Endothelial cell of umbilical vein (primary cell): ENCODE measurements around the gene SRP9. TPM values are rescaled to one million over a fixed set of nuclear protein-coding genes. Genes with fewer than 3 reads are reported as not detected.

ENCODE experiments used
- BruUV-seq: library from RNA; stranded (reverse); fragments of 400-500 nt; replicated peaks from 2 replicates; lab custom pipeline; 2021; lab: Mats Ljungman, UMichigan
- CTCF ChIA-PET: fragments of 300-600, 350-600 bp; sonication (Branson Sonifier 250); formaldehyde crosslinking; loops from one replicate; lab custom pipeline; 2021; ENCODE audit warnings: antibody characterized with exemption, inconsistent platforms; lab: Charles Lee
- POLR2A ChIA-PET: fragments of 300-600, 350-600 bp; sonication (Branson Sonifier 250); formaldehyde crosslinking; loops from one replicate; lab custom pipeline; 2021; ENCODE audit warnings: antibody characterized with exemption, inconsistent platforms; lab: Charles Lee
- DNase-seq: peaks from one replicate; pipeline ENCODE4 v3.0.0-alpha.2; 2011; ENCODE audit warnings: low read depth, low spot score
- FAIRE-seq: peaks from 2 replicates; lab custom pipeline; 2011; peaks lifted over from hg19 to GRCh38; lab: Jason Lieb, UNC
- H2AFZ ChIP-seq: 2 replicates; pipeline ENCODE4 v1.6.0; 2012; ENCODE audit warnings: low read depth, low read length, control low read depth, inconsistent platforms
- H3K27ac ChIP-seq: 2 replicates; pipeline ENCODE4 v1.5.1; 2011; ENCODE audit warnings: low read depth, mild to moderate bottlenecking, control low read depth, low read length, moderate library complexity; ENCODE audit not compliant: insufficient read depth
- H3K27me3 ChIP-seq, 2 experiments: 2 replicates each; pipeline versions ENCODE4 v1.6.0 to v1.6.1; 2011; ENCODE audit warnings: low read length in 2 of 2, mixed read lengths in 1 of 2; ENCODE audit not compliant: control insufficient read depth in 2 of 2, insufficient read depth in 2 of 2
- H3K36me3 ChIP-seq, 2 experiments: 2 replicates in 1 of 2; 3 replicates in 1 of 2; pipeline ENCODE4 v1.5.1; 2011; ENCODE audit warnings: low read length in 2 of 2, mild to moderate bottlenecking in 1 of 2, moderate library complexity in 1 of 2; ENCODE audit not compliant: control insufficient read depth in 2 of 2, insufficient read depth in 2 of 2; ENCODE audit errors: extremely low read depth in 1 of 2
- H3K4me1 ChIP-seq: 3 replicates; pipeline ENCODE4 v1.5.1; 2011; ENCODE audit warnings: mild to moderate bottlenecking, low read length; ENCODE audit not compliant: control insufficient read depth, insufficient read depth; ENCODE audit errors: extremely low read depth
- H3K4me2 ChIP-seq: 2 replicates; pipeline ENCODE4 v1.6.1; 2011; ENCODE audit warnings: low read length, control low read depth, mixed read lengths; ENCODE audit not compliant: insufficient read depth
- H3K4me3 ChIP-seq, 3 experiments: fragments of 200-600 bp in 1 of 3; sonication (generic), shearing (Covaris generic) in 1 of 3; replicated peaks in 1 of 3; 2 replicates each; pipeline ENCODE4 v1.5.1; 2011 to 2016; ENCODE audit warnings: control low read depth in 3 of 3, low read length in 3 of 3, mild to moderate bottlenecking in 2 of 3, inconsistent platforms in 1 of 3, low read depth in 1 of 3, moderate library complexity in 1 of 3; ENCODE audit not compliant: insufficient read depth in 1 of 3
- H3K79me2 ChIP-seq: 2 replicates; pipeline ENCODE4 v1.6.0; 2012; ENCODE audit warnings: low read length, inconsistent platforms; ENCODE audit not compliant: control insufficient read depth, insufficient read depth
- H3K9ac ChIP-seq: replicated peaks from 2 replicates; pipeline ENCODE3; 2011; ENCODE audit warnings: low read length, control low read depth; ENCODE audit not compliant: insufficient read depth; ENCODE audit errors: extremely low read depth
- H3K9me1 ChIP-seq: replicated peaks from 3 replicates; pipeline ENCODE4 v1.6.0; 2011; ENCODE audit warnings: mild to moderate bottlenecking, low read length; ENCODE audit not compliant: control insufficient read depth, insufficient read depth; ENCODE audit errors: extremely low read depth
- H3K9me3 ChIP-seq: replicated peaks from 2 replicates; pipeline ENCODE4 v1.5.1; 2012; ENCODE audit warnings: low read length, inconsistent platforms; ENCODE audit not compliant: control insufficient read depth, insufficient read depth
- H4K20me1 ChIP-seq: replicated peaks from 2 replicates; pipeline ENCODE3; 2011; ENCODE audit warnings: mild to moderate bottlenecking, low read length; ENCODE audit not compliant: control insufficient read depth, insufficient read depth; ENCODE audit errors: extremely low read depth
- EZH2 ChIP-seq: IDR thresholded peaks from 2 replicates; pipeline ENCODE4 v1.6.1; 2012; ENCODE audit warnings: borderline replicate concordance, low read depth, mild to moderate bottlenecking, moderate library complexity, low read length, inconsistent platforms; ENCODE audit not compliant: severe bottlenecking
- FOS ChIP-seq: IDR thresholded peaks from 2 replicates; pipeline ENCODE4 v1.6.1; 2011; ENCODE audit warnings: mild to moderate bottlenecking, low read length, moderate library complexity, borderline replicate concordance; ENCODE audit not compliant: insufficient read depth
- GATA2 ChIP-seq: IDR thresholded peaks from 2 replicates; pipeline ENCODE4 v1.7.0; 2011; ENCODE audit warnings: low read depth, mild to moderate bottlenecking, moderate library complexity, mixed read lengths, low read length; ENCODE audit not compliant: insufficient read length, insufficient read depth
- JUN ChIP-seq: IDR thresholded peaks from 2 replicates; pipeline ENCODE4 v1.6.1; 2011; ENCODE audit warnings: borderline replicate concordance, low read depth; ENCODE audit not compliant: insufficient read length, insufficient read depth
- MYC ChIP-seq: IDR thresholded peaks from one replicate; pipeline ENCODE4 v1.6.1; 2011; ENCODE audit warnings: mild to moderate bottlenecking, low read depth, low read length
- POLR2A ChIP-seq: IDR thresholded peaks from 2 replicates; pipeline ENCODE4 v1.6.1; 2012; ENCODE audit warnings: low read depth, mild to moderate bottlenecking, control low read depth, low read length
- POLR2AphosphoS5 ChIP-seq: IDR thresholded peaks from 2 replicates; pipeline ENCODE4 v1.6.1; 2012; ENCODE audit warnings: low read depth, mild to moderate bottlenecking, control low read depth, low read length, moderate library complexity; ENCODE audit not compliant: insufficient read depth
- dilution Hi-C: fragments of 300-500 bp; cut with MboI; formaldehyde crosslinking; loops from one replicate; pipeline ENCODE4 v1.15.0; 2019; ENCODE audit warnings: low sequenced_read_pairs; ENCODE audit not compliant: extremely low pct_ligation_motif_present
- intact Hi-C: fragments of 100-400 bp; cut with micrococcal nuclease; formaldehyde crosslinking; loops from one replicate; pipeline ENCODE4 v1.10.0; 2022
- polyA plus RNA-seq, 4 experiments: library from polyadenylated mRNA; depleted of rRNA in 3 of 4; stranded (reverse) in 3 of 4; unstranded in 1 of 4; fragments of >200 nt; gene quantifications; 2 replicates each; pipeline versions ENCODE4 v1.2.1 to v1.2.3, GENCODE V29; 2011 to 2012; ENCODE audit warnings: missing spikeins in 1 of 4
- total RNA-seq: library from RNA; stranded (reverse); gene quantifications from 2 replicates; pipeline ENCODE4 v1.2.3, GENCODE V29; 2021
- TF ChIP-seq, protein P1 (sequence below), 2 donors: IDR thresholded peaks; 1 replicate in 1 of 2; 2 replicates in 1 of 2; pipeline ENCODE4 v1.5.1; 2011; ENCODE audit warnings: low read length in 2 of 2, mild to moderate bottlenecking in 2 of 2, moderate library complexity in 2 of 2, control low read depth in 1 of 2, inconsistent platforms in 1 of 2, low read depth in 1 of 2; ENCODE audit not compliant: insufficient read depth in 1 of 2; ENCODE audit errors: extremely low read depth in 1 of 2
- TF ChIP-seq, protein P2 (sequence below): IDR thresholded peaks from 2 replicates; pipeline ENCODE4 v1.6.1; 2011; ENCODE audit not compliant: insufficient read depth, insufficient read length

The SRP9 gene
- total and polyA plus RNA-seq, 2 donors (not counting 3 experiments of a cell fraction or from before 2014, with no cell fraction given), result 283 to 384 TPM

DNA sequence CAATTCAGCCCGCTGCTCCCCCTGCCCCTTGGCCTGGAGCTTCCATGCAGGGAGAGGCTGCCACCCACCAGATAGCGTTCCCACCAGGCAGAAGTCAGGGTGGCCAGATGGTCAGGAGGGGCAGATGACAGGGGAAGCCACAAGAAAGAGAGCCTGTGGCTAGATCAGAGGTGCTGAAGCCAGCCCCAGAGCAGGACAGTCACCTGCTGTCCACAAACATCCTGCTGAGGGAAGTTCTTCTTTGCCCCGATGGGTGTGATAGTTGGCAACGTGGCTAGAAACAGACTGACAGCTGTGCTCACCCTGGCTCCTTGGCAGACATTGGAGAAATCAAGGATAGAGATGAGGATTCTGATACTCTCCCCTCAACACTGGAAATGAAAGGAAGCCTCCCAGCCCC, 27.2 kb upstream of the SRP9 start:
- Histone ChIP-seq H3K4me3 (no peak overlapping the region), H4K20me1 (no peaks in the 10 kb centered on the region), H3K4me1 (peaks cover 14% of the 10 kb centered on the region), H3K4me2 (no peak overlapping the region), H3K9me1 (no peaks in the 10 kb centered on the region), H3K27me3 (no peaks in the 10 kb centered on the region), H3K9ac (no peak overlapping the region), H3K36me3 (no peaks in the 10 kb centered on the region), H3K27ac (no peak overlapping the region), H3K9me3 (no peaks in the 10 kb centered on the region), H3K79me2 (no peaks in the 10 kb centered on the region), H2AFZ (no peak overlapping the region)
- dilution Hi-C loops, result no loop called here
- POLR2A ChIA-PET, result interaction anchor here (0.7 kb wide), 1 partner anchor 18 kb away, joined by 3 read pairs; no protein-coding TSS in a partner anchor
- FAIRE-seq, result no peak
- intact Hi-C loops, result no loop called here
- TF ChIP-seq FOS, result no peak
- TF ChIP-seq EZH2, result no peak
- no peak for TF ChIP-seq GATA2
- TF ChIP-seq, protein P1, sequence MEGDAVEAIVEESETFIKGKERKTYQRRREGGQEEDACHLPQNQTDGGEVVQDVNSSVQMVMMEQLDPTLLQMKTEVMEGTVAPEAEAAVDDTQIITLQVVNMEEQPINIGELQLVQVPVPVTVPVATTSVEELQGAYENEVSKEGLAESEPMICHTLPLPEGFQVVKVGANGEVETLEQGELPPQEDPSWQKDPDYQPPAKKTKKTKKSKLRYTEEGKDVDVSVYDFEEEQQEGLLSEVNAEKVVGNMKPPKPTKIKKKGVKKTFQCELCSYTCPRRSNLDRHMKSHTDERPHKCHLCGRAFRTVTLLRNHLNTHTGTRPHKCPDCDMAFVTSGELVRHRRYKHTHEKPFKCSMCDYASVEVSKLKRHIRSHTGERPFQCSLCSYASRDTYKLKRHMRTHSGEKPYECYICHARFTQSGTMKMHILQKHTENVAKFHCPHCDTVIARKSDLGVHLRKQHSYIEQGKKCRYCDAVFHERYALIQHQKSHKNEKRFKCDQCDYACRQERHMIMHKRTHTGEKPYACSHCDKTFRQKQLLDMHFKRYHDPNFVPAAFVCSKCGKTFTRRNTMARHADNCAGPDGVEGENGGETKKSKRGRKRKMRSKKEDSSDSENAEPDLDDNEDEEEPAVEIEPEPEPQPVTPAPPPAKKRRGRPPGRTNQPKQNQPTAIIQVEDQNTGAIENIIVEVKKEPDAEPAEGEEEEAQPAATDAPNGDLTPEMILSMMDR (IDR thresholded peaks at IDR 0.05; ENCODE audit: extremely low read depth in 1 of 2, insufficient read depth in 1 of 2, low read depth in 1 of 2, low read length in 2 of 2), result no peak
- TF ChIP-seq POLR2A, result no peak
- TF ChIP-seq JUN, result no peak
- no peak for TF ChIP-seq MYC
- TF ChIP-seq POLR2AphosphoS5, result no peak
- TF ChIP-seq, protein P2, sequence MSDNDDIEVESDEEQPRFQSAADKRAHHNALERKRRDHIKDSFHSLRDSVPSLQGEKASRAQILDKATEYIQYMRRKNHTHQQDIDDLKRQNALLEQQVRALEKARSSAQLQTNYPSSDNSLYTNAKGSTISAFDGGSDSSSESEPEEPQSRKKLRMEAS, result no peak
- CTCF ChIA-PET, result interaction anchor here (1.0 to 5.4 kb wide), 2 partner anchors 14 to 22 kb away, joined by 4 to 18 read pairs; no protein-coding TSS in a partner anchor
- DNase-seq, result no peak
- no TSS peak for BruUV-seq
